MM.1S (cell line): Measurements from ENCODE around the gene TARS3.

ENCODE experiments used
- EZH2phosphoT487 ChIP-seq: fragments of 300-600 bp; sonication (generic); IDR thresholded peaks from 2 replicates; pipeline ENCODE4 v1.6.1; 2018; ENCODE audit warnings: antibody characterized with exemption, low read length
- TF ChIP-seq, protein P1 (sequence below): fragments of 300-600 bp; sonication (generic); IDR thresholded peaks from 2 replicates; pipeline ENCODE4 v1.5.1; 2016; ENCODE audit warnings: antibody characterized with exemption, low read length, mixed read lengths

- TF ChIP-seq, protein P1, sequence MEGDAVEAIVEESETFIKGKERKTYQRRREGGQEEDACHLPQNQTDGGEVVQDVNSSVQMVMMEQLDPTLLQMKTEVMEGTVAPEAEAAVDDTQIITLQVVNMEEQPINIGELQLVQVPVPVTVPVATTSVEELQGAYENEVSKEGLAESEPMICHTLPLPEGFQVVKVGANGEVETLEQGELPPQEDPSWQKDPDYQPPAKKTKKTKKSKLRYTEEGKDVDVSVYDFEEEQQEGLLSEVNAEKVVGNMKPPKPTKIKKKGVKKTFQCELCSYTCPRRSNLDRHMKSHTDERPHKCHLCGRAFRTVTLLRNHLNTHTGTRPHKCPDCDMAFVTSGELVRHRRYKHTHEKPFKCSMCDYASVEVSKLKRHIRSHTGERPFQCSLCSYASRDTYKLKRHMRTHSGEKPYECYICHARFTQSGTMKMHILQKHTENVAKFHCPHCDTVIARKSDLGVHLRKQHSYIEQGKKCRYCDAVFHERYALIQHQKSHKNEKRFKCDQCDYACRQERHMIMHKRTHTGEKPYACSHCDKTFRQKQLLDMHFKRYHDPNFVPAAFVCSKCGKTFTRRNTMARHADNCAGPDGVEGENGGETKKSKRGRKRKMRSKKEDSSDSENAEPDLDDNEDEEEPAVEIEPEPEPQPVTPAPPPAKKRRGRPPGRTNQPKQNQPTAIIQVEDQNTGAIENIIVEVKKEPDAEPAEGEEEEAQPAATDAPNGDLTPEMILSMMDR, result no peak
- TF ChIP-seq EZH2phosphoT487, result no peak
These were observed 72.6 kb downstream of the TARS3 start for GRCh38 chr15:101651554-101652097.
